Erythroblast (primary cell): ENCODE results near the gene GABRB2.

Experiments
- GATA1 ChIP-seq: IDR thresholded peaks from 2 replicates; pipeline ENCODE4 v1.6.1; 2011; ENCODE audit warnings: low read depth, mild to moderate bottlenecking, control low read depth, low read length, moderate library complexity
- POLR2A ChIP-seq: IDR thresholded peaks from 2 replicates; pipeline ENCODE4 v1.6.1; 2011; ENCODE audit warnings: mild to moderate bottlenecking, low read length

DNA sequence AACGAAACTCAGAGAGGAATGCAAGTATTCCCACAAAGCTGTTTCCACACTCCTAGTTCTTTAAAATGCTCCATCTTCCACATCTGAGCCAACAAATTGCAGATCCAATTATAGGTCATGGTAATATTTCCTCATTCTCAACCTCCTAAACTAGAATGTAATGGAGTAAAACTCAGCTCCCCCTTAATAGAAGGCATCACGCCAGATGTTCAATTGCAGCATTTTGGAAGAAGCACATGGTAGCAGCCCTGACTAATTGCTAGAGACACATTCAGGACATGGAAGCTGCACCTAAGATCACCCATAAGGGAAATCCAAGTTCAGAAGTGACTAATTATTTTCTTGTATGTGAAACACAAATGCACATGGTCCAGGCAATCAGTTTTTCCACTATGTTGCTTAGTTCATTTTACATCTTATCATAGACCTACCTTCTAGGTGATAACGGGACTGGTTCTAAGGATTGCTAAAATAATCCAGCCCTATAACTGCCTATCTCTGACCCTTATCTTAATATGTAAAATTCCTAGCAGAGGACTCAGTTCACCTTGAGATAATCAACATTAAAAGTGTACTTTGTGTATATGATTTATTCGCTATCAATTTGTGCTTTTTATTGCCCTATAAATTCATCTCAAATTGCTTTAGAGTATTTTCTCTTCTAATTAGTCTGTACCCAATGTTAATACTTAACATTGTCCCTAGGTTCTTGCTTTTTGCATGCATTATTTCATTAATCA, 75.1 kb downstream of the GABRB2 start:
- no peak for TF ChIP-seq POLR2A
- no peak for TF ChIP-seq GATA1
